ENCODE data around the gene CIB1.
"Not testable (repeated sequence)": the region's sequence is repeated elsewhere in the genome, so short reads cannot be mapped to it uniquely, and the experiment has no call there.

CIB1 gene

DNA sequence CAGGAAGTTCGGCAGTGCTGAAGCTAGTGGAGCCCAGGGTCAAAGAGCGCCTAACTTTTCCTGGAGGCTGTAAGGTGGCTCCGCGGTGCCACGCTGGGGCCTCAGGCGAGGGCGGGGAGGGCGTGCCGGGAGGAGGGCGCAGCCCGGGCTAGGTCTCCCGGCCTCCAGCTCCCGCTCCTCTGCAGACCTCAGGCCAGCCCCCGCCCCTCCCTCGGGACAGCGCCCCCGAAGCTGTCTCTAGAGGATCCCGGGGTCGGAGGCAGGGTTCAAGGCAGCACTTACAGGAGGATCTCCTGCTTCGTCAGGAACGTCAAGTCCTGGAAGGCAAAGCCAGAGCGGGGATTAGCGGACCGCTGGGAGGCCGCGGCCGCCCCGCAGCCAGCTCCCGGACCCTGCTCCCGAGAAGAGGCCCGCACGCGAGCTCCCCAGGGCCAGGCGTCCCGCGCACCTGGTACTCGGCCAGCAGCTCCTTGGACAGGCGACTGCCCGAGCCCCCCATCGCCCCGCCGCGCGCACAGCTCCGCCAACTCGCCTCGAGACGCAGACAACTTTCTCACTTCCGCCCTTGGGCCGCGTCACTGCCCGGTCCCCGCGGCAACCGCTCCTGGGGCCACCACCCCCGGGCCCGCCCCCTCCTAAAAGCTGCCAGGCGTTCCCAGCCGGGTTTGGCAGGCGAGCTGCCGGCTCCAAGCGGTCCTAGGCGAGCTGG, at the start of gene CIB1:
Gene CIB1 (minus strand): TSS at position 555 of the 709 bp plus-strand sequence. CDS start 56 bp downstream, at position 499.
- peak; percentile 97 for DNase-seq

DNA sequence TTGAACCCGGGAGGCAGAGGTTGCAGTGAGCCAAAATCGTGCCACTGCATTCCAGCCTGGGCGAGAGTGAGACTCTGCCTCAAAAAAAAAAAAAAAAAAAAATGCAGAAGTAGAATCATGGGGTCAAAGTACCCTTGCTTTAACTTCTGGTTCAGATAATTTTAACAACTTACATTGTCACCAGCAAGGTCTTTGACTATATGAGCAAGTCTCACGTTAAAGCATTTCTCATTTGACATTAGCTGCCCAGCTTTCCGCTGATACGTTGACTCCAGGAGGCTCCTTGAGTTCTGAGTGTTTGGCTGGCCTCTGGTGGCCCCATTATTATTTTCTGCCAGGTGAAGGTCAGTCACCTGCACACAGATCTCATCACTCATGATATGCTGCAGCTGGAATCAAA, 47.9 kb upstream of the CIB1 start:
- not testable (repeated sequence) for DNase-seq

DNA sequence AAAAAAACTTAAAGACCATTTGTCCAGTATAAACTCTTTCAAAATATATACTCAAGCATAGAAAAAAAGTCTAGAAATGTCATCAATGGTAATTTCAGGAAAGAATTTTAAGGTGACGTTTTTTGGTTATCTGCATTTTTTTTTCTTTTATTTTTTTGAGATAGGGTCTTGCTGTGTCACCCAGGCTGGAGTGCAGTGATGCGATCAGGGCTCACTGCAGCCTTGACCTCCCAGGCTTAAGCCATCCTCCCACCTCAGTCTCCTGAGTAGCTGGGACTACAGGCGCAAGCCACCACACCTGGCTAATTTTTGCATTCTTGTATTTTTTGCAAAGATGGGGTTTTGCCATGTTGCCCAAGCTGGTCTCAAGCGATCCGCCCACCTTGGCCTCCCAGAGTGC, 47.0 kb upstream of the CIB1 start:
- DNase-seq = not testable (repeated sequence)

DNA sequence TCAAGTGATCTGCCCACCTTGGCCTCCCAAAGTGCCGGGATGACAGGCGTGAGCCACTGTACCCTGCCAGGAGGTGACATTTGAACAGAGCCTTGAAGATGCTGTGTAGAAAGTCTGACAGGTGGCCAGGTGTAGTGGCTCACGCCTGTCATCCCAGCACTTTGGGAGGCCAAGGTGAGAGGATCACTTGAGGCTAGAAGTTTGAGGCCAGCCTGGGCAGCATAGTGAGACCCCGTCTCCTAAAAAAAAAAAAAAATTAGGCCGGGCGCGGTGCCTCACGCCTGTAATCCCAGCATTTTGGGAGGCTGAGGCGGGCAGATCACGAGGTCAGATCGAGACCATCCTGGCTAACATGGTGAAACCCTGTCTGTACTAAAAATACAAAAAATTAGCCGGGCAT, 44.7 kb upstream of the CIB1 start:
- DNase-seq = not testable (repeated sequence)

DNA sequence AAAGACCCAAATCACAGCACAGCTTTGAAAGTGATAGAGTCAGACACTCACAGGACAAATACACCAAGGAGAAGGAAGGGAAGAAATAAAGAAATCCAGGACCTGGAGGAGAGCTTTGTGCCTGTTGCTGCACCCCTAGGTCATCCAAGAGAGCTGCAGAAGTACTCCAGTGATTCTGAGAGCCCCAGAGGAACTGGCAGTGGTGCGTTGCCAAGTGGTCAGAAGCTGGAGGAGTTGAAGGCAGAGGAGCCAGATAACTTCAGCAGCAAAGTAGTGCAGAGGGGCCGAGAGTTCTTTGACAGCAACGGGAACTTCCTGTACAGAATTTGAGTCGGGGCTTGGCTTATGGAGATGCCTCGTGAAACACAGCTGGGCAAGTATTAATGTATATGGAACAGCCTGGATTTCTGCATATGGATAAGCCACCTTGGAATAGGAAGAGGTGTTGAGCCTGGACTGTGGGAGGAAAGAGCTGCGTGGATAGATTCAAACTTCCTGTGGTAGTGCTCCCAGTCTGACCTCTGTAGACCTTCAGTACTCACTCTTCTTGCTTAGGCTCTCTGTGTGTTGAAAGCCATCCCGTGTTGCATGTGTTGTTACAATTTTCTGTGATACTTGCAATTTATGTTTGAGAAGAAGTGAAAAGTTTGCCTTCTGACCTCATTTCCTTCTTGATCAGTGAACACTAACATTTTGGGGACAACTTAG, 37.9 kb upstream of the CIB1 start:
- no peak for DNase-seq

DNA sequence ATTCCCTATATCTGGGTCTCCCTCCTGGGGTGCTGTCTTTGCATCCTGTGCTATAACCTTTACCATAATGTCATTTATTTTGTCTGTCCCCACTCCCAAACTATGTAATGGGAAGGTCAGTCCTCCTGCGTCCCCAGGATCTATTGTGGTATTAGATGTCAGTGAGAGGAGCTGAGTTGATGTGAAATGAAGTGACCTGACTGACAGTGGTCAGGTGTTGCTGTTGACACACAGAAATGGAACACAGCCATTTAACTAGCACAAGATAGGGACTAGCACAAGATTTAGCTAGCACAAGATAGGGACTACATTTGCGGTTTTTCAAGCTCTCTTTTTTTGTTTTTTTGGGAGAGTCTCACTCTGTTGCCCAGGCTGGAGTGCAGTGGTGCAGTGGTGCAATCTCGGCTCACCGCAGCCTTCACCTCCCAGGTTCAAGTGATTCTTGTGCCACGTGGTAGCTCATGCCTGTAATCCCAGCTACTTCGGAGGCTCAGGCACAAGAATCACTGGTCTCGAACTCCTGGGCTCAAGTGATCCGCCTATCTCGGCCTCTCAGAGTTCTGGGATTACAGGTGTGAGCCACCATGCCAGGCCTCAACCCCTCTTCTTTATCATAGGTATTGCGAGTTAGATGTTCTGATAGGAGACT, 36.9 kb upstream of the CIB1 start:
- no peak for DNase-seq

DNA sequence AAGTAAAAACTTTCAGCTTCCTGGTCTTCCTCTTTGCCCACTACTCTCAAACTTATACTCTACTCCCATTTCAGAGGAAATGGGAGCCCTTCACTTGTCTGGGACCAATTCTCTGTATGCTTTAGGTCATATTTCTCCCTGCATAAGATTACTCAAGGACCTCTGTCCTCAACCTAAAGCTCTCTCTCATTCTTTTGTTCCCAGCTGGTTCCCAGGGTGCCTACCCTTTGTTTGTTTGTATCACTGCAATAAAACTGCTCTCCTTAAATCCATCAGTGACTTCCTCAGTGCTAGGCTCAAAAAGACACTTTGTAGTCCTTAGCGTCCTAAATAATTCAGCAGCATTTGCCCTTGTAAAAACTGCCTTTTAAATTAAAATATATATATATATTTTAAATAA, 34.7 kb upstream of the CIB1 start:
- no peak for DNase-seq

DNA sequence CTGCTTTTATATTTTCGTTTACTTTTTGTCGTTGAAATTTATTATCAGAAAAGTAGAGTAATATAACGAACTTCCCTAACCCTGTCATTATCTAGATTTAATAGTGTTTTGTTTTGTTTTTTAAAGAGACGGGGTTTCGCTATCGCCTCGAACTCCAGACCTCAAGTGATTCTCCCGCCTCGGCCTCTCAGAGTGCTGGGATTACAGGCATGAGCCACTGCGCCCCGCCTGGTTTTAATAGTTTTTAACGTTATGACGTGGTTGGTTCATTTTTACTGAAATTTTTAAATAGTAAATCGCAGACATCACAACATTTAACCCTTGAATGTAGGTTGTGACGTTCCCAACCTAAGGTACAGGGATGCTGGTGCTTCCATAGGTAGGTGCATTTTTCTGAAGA, 32.7 kb upstream of the CIB1 start:
- peak; percentile 48 for DNase-seq

DNA sequence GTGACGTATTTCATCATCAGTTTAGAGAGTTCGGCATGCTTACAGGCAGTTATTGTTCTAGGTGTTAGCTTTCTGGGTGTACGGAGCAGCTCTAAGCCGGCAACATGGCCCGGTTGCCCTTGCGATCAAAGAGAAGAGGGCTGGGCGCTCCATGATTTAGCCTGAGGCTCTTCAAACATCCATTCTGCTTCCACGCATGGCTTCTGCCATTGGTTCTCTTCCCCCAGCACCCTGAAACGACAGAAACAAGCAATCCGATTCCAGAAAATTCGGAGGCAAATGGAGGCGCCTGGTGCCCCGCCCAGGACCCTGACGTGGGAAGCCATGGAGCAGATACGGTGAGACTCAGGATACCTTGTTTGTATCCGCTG, 32.3 kb upstream of the CIB1 start:
- DNase-seq = peak; percentile 69

DNA sequence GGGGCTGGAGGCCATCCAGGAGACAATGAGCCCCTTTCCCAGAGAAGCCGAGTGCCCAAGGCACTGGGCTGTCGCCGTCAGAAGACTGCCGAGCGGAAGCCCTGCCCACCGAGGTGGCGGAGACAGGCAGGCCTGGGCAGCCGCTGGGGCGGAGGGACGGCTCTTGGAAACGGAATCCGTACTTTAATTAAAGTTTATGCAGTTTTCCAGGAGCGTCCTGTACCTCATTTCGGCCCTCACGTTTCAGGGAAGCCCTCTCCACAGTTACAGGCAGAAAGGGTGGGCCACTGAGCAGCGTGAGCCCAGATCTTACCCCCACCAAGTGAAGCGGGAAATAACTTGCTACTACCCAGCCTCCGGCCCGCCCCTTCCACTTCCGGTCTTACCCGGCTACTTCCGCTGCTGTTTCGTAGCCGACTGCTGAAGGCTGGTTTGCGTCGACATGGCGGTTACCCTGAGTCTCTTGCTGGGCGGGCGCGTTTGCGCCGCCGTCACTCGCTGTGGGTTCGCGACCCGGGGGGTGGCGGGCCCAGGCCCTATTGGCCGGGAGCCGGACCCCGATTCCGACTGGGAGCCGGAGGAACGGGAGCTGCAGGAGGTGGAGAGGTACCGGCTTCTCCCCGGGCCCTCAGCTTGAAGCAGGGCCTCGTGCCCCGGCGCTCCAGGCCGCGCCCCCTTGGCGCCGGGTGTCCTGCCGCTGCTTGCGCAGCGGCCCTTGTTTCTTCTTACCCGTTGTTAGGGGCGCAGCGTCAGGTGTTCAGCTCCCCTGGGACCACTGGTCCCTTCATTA, 31.7 kb upstream of the CIB1 start, which contains the start of gene NGRN:
Gene NGRN (plus strand): TSS at position 402 of the 790 bp plus-strand sequence. CDS start 41 bp downstream, at position 443.
- peak; percentile 93 for DNase-seq

DNA sequence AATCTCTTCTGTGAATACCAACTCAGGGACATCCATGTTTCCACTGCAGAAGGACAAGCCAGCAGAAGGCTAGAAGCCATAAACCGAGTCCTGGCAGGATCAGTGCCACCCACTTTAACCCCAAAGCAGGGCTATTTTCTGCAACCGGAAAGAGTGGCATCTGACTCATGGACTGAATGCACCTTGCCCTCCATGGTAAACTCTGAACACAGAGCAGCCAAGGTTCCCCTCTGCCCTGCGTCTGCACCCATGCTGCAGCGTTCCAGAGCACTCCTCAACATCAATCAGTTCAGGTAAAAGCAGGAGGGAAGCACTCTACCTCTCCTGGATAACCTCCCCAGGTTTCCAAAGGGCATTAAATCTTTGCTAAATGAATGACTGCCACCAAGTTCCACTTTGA, 30.9 kb upstream of the CIB1 start:
- peak; percentile 45 for DNase-seq

DNA sequence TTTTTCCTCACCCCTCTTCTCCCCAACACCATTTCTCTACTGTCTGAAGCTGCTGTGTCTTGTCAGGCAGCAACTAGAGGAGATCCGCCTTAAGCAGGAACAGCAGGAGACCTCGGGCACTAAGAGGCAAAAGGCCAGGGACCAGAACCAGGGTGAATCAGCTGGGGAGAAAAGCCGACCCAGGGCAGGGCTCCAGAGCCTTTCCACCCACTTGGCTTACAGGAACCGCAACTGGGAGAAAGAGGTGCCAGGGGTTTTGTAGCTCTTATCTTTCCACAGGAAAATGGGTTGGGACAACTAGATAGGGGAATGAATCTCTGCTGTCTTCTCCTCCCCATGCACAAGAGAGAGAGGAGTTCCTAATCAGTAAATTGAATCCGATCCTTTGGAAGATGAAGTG, 28.7 kb upstream of the CIB1 start:
- DNase-seq = no peak

DNA sequence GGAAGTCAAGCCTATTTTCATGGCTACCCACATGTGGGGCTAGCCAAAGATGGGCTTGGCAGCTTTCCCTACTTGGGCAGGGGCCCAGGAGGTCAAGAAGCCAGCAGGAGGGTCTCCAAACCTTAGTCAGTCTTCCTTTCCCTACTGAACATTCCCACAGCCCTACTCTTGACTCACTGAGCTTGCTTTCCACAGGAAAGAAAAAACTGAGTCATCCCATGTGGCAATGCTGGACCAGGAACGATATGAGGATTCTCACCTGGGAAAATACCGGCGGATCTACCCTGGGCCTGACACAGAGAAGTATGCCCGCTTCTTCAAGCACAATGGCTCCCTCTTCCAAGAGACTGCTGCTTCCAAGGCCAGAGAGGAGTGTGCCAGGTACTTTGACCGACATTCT, 28.1 kb upstream of the CIB1 start:
- DNase-seq = no peak

DNA sequence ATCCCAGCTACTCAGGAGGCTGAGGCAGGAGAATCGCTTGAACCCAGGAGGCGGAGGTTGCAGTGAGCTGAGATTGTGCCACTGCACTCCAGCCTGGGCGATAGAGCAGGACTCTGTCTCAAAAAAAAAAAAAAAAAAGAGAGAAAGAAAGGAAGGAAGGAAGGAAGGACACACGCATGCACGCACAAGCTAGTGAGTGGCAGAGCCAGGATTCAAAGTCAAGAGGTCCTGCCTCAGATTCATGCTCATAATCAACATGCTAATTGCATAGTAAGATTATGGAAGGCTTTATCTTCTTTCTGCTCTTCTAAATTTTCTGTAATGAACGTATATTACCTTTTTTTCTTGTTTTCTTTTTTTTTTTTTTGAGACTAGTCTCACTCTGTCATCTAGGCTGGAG, 27.0 kb upstream of the CIB1 start:
- DNase-seq = not testable (repeated sequence)

DNA sequence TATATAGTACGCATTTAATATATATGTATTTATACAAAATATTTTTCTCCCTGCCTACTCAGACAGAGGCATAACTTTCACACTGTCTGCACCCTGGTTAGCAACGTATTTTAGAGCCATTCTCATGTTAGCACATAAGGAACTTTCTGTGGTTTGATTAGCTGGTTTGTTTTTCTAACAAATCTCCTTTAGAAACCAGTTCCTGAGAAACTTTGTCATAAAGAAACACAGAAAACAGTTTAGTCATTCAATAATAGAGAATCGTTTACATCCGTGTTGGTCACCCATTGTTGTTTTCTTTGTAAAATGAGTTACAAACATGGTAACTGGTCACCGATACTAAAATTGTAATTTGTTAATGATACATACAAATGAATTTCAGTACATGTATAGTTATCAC, 25.8 kb upstream of the CIB1 start:
- no peak for DNase-seq

DNA sequence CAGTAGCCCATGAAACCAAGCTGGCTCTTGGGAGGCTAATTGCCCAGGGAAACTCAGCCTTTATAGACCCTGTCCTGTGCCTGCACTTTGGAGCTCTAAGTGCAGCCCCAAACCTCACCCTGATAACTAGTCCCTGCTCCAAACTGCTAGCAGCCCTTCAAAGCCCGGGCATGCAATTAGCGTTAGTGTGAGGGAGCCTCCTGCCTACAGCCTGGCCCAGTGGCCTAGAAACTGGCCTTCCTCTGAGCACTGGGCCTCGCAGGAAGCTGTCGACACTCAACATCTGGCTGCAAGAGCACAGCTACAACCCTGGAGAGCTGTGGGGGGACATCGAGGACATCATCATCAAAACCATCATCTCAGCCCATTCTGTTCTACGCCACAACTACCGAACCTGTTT, 24.0 kb upstream of the CIB1 start:
- DNase-seq = no peak

DNA sequence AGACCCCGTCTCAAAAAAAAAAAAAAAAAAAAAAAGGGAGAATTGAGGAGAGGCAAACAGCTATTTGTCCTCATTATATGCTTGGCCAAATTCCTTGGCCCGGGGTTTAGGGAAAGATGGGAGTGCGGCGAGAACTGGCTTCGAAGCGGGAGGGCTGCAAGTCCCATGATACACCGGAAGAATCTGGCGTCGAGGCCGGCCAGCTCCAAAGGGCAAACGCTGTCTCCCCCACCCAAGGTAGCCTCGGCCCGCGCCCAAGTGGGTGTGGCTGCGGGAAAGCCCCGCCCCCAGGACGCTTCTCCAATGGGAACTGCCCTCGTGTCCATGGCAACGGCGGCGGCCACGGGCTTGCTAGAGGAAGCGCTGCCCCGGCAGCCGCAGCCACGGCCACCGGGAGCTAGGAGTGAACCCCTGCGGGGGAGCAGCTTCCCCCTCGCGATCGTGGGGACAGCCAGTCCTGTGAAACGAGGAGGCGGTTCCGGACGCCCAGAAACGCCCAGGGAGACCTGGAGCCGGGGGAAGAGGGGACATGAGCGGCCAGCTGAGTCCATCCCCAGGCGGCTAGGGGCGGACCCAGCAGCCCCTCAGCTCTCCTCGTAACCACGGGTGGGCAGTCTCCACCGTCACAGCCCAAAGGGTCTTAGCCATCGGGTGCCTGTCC, 15.6 kb upstream of the CIB1 start, which contains the start of gene TTLL13:
Gene TTLL13 (plus strand): TSS at position 354 of the 661 bp plus-strand sequence. CDS start 1,075 bp downstream, outside the sequence.
- peak; percentile 70 for DNase-seq

DNA sequence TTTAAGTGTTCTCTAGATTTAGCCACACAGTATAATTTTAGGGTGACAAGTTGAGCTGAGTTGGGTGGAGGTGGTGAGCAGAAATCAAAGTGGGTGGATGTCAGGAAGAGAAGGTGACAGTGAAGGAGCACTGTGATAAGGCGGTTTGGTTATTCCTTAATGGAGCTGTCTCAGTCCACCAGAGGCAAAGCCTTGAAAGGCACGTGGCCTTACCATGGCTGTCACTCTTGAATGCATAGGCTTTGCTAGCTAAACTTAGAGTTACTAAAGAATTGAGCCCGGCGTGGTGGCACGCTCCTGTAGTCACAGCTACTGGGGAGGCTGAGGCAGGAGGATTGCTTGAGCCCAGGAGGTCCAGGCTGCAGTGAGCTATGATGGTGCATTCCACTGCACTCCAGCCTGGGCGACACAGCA, 15.1 kb upstream of the CIB1 start:
- no peak for DNase-seq

DNA sequence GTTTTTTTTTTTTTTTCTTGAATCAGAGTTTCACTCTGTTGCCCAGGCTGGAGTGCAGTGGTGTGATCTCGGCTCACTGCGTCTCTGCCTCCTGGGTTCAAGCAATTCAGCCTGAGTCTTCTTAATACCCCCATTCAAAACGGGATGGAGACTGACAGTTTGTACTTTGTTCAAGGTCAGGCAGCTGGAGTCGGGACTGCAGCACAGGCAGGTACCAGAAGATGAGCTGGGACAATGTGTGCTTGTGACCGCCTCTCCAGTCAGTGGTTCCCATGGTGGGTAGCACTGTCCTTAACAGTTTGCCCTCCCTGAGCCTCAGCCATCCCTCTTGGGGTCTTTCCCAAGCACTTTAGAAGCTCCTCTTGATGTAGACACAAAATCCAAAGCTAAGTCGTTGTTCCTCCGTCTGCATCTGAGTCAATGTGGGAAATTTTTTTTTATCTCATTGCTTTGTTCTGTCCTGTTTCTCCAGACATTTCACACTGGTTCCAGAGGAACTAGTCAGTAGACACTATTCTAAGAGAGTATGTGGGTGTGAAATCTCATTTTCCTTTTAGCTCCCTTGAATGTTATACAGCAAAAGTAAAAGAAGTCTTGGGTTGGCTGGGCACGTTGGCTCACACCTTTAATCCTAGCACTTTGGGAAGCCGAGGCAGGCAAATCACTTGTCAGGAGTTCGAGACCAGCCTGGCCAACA, 10.3 kb upstream of the CIB1 start:
- no peak for DNase-seq

DNA sequence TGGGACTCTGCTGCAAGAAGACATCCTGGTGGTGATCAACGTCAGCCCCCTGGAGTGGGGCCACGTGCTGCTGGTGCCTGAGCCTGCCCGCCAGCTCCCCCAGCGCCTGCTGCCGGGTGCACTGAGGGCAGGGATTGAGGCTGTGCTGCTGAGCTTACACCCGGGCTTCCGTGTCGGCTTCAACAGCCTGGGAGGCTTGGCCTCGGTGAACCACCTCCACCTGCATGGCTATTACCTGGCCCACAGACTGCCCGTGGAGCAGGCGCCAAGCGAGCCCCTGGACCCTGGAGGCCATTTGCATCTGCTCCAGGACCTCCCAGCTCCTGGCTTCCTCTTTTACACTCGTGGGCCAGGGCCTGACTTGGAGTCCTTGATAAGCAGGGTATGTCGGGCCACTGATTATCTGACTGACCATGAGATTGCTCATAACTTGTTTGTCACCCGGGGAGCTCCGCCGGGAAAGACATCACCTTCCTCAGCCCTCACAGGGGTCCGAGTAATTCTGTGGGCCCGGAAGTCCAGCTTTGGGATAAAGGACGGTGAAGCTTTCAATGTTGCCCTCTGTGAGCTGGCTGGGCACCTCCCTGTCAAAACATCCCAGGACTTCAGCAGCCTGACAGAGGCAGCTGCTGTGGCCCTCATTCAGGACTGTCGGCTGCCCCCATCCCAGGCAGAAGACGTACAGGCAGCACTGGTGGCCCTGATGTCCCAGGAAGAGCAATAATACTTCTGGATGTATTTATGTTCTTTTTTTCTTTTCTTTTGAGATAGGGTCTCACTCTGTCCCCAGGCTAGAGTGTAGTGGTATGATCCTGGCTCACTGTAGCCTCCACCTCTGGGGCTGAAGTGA, 7.8 kb upstream of the CIB1 start:
- no peak for DNase-seq

DNA sequence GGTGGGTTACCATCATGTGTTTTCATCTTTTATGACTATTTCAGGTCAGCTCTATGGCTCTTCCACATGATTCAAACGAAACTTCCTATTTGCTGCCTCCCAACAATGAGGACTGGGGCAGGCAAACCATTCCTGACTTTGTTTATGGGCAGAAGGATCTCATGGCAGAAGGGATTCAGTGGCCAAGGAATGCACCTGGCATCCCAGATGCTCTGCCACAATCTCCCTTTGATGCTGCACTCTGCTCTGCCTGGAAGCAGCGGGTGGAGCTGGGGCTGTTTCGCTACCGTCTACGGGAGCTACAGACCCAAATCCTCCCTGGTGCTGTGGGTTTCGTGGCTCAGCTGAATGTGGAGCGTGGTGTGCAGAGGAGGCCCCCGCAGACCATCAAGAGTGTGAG, 7.1 kb upstream of the CIB1 start:
- DNase-seq = no peak
